Activated CD4-positive, alpha-beta T cell treated with anti-CD3 and anti-CD28 coated beads for 4 hours (primary cell): Measurements from ENCODE around the gene PTPRN2.

Experiments
- DNase-seq, 2 donors: peaks; one replicate each; pipeline ENCODE4 v3.0.0-alpha.2; 2020

Gene PTPRN2

GRCh38 chr7:158016180-158017097, 571.2 kb downstream of the PTPRN2 start:
- no peak for DNase-seq

- no peak for DNase-seq
Measured at GRCh38 chr7:158015403-158016179, 572.0 kb downstream of the PTPRN2 start.

GRCh38 chr7:158014976-158015375, 572.6 kb downstream of the PTPRN2 start:
- DNase-seq: no peak

- DNase-seq: no peak
Measured at GRCh38 chr7:158013085-158013668, 574.4 kb downstream of the PTPRN2 start.

- DNase-seq: no peak
Measured at GRCh38 chr7:158011941-158012340, 575.7 kb downstream of the PTPRN2 start.

- no peak for DNase-seq
Measured at GRCh38 chr7:158010961-158011693, 576.5 kb downstream of the PTPRN2 start.

- DNase-seq: no peak
Measured at GRCh38 chr7:158009886-158010285, 577.7 kb downstream of the PTPRN2 start.

- no peak for DNase-seq
Measured at GRCh38 chr7:158008267-158008666, 579.4 kb downstream of the PTPRN2 start.

- no peak for DNase-seq
Measured at GRCh38 chr7:158007697-158008257, 579.8 kb downstream of the PTPRN2 start.

- no peak for DNase-seq
Measured at GRCh38 chr7:158006841-158007696, 580.6 kb downstream of the PTPRN2 start.

GRCh38 chr7:158005531-158005930, 582.1 kb downstream of the PTPRN2 start:
- DNase-seq: no peak

- DNase-seq: no peak
Measured at GRCh38 chr7:158004123-158004490, 583.5 kb downstream of the PTPRN2 start.

- no peak for DNase-seq
Measured at GRCh38 chr7:158003441-158004122, 584.0 kb downstream of the PTPRN2 start.

GRCh38 chr7:158002486-158003080, 585.0 kb downstream of the PTPRN2 start:
- DNase-seq: no peak

GRCh38 chr7:158001621-158002320, 585.9 kb downstream of the PTPRN2 start:
- no peak for DNase-seq

- no peak for DNase-seq
Measured at GRCh38 chr7:158001003-158001402, 586.6 kb downstream of the PTPRN2 start.

GRCh38 chr7:158000160-158000559, 587.5 kb downstream of the PTPRN2 start:
- DNase-seq: no peak

GRCh38 chr7:157998884-157999552, 588.6 kb downstream of the PTPRN2 start:
- no peak for DNase-seq

GRCh38 chr7:157997471-157997870, 590.2 kb downstream of the PTPRN2 start:
- no peak for DNase-seq
